Measurements from ENCODE around the gene PDSS1.
"Not testable (repeated sequence)": the region's sequence is repeated elsewhere in the genome, so short reads cannot be mapped to it uniquely, and the experiment has no call there.

The PDSS1 gene

DNA sequence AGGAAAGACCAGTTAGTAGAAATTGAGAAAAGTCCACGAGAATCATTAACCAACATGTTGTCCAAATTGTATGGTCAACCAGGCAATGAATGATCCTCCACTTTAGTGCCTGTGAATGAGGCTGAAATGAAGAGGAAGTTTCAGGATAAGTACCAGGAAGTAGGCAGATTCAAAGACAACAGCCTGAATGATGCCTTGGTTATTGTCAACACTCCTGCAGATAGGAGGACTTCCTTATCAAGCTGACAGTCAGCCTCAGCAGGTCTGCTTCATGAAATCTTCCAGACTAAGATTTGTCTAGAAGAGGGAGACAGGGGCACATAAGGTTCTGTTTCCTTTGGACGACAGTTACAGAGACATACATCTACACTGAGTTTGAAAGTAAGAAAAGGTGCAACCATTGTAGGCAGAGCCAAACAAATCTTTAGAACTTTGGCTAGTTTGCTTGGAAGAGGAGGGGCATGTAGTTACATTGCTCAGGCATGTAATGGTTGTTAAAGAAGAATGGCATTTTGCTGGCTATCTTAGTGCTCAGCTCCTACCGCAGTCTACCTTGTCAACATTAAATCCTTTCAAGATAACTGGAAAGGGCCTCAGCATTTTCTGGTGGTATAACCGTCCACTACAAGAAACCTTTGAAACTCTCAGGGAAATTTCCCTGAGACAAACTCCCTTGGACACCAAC, 81.8 kb downstream of the PDSS1 start:
- no peak overlapping the region for H3K4me3 ChIP-seq (ENCODE audit: low read depth, low read length)
- H3K9ac ChIP-seq (ENCODE audit: low read depth, low read length): no peak overlapping the region
- H3K27ac ChIP-seq (ENCODE audit: low read depth, low read length): peak overlapping the region; percentile 0
- H3K27me3 ChIP-seq (ENCODE audit: control insufficient read depth, insufficient read depth, low read length): no peaks in the 10 kb centered on the region
- peaks cover 35% of the 10 kb centered on the region for H3K4me1 ChIP-seq (ENCODE audit: control insufficient read depth, insufficient read depth, low read length)
- no peaks in the 10 kb centered on the region for H3K9me3 ChIP-seq (ENCODE audit: control insufficient read depth, insufficient read depth, low read length)
- no peaks in the 10 kb centered on the region for H3K36me3 ChIP-seq (ENCODE audit: control insufficient read depth, insufficient read depth, low read length)

DNA sequence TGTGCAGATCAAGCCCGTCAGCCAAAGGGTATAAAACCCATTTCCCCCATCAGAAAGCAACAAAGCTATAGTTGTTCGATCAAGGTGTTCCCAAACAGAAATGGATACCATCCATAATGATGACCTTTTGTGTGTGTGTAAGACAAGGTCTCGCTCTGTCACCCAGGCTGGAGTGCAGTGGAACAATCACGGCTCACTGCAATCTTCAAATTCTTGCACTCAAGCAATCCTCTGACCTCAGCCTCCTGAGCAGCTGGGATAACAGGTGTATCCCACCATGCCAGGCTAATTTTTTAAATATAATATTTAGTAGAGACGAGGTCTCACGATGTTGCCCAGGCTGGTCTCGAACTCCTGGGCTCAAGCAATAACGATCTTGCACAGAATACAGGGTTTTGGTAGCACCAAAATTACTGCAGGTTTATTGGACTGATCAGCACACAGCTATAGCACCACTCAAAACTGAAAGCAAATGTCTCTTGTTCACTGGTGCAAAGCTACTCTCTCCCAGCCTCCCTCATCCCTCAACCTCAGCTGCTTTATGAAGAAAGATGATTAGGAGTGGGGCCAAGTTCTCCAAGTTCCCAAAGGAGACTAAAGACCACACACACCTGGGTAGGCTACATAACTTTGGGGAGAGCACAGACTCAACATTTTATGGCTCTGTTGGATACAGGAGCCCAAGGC, 82.7 kb downstream of the PDSS1 start:
- Histone ChIP-seq H3K27me3 (ENCODE audit: control insufficient read depth, insufficient read depth, low read length) (no peaks in the 10 kb centered on the region), H3K27ac (ENCODE audit: low read depth, low read length) (peak overlapping the region; percentile 93), H3K36me3 (ENCODE audit: control insufficient read depth, insufficient read depth, low read length) (no peaks in the 10 kb centered on the region), H3K4me1 (ENCODE audit: control insufficient read depth, insufficient read depth, low read length) (peaks cover 30% of the 10 kb centered on the region), H3K9me3 (ENCODE audit: control insufficient read depth, insufficient read depth, low read length) (no peaks in the 10 kb centered on the region), H3K9ac (ENCODE audit: low read depth, low read length) (peak overlapping the region; percentile 15; the same call in 1 of the 2 replicates), H3K4me3 (ENCODE audit: low read depth, low read length) (no peak overlapping the region)

GRCh38 chr10:26780793-26781601, 83.5 kb downstream of the PDSS1 start:
- H3K36me3 ChIP-seq (ENCODE audit: control insufficient read depth, insufficient read depth, low read length): no peaks in the 10 kb centered on the region
- H3K4me1 ChIP-seq (ENCODE audit: control insufficient read depth, insufficient read depth, low read length): peaks cover 30% of the 10 kb centered on the region
- H3K9ac ChIP-seq (ENCODE audit: low read depth, low read length): peak overlapping the region; percentile 34; the same call in 1 of the 2 replicates
- H3K27ac ChIP-seq (ENCODE audit: low read depth, low read length): peak overlapping the region; percentile 93
- peak overlapping the region; percentile 34; the same call in 1 of the 2 replicates for H3K4me3 ChIP-seq (ENCODE audit: low read depth, low read length)
- no peaks in the 10 kb centered on the region for H3K27me3 ChIP-seq (ENCODE audit: control insufficient read depth, insufficient read depth, low read length)
- no peaks in the 10 kb centered on the region for H3K9me3 ChIP-seq (ENCODE audit: control insufficient read depth, insufficient read depth, low read length)

DNA sequence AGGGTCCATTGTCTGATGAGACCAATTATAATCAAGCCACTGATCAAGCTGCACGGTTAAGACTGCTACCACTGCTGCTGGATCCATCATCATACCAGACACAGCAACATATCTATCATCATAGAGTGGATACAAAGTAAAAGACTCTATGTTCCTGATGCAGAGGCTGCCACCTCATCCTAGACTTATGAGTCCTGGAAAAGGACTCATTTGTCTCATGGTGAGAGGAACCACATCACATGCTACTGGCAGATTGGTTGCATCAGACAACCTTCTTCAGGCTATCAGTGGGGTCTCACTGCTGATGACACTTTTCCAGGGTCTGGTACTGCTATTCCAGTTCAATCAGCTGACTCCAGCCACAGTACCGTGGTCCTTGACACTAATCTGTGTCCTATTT, 84.3 kb downstream of the PDSS1 start:
- H3K27ac ChIP-seq (ENCODE audit: low read depth, low read length): peak overlapping the region; percentile 93
- peak overlapping the region; percentile 34; the same call in 1 of the 2 replicates for H3K9ac ChIP-seq (ENCODE audit: low read depth, low read length)

DNA sequence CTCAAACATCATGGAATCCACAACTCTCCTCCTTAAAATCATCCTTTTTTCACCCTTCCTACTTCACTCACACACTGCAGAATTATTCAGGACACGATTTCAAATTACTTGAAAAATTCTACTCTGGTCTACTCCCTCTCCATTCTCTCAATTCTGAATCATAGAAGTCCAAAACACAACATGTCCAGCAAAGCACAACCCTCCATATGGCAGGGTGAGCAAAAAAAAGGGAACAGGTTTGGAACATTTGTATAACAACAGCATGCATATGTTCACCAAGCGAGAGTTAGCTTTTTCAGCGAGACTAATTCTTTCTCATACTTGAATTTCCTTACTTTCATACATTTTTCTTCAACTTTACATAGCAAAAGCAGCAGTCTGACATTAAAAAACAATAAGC, 89.9 kb downstream of the PDSS1 start:
- Histone ChIP-seq H3K4me1 (ENCODE audit: control insufficient read depth, insufficient read depth, low read length) (peaks cover 4% of the 10 kb centered on the region; the same call in 1 of the 2 replicates), H3K4me3 (ENCODE audit: low read depth, low read length) (no peak overlapping the region), H3K27me3 (ENCODE audit: control insufficient read depth, insufficient read depth, low read length) (no peaks in the 10 kb centered on the region), H3K9me3 (ENCODE audit: control insufficient read depth, insufficient read depth, low read length) (no peaks in the 10 kb centered on the region), H3K9ac (ENCODE audit: low read depth, low read length) (no peak overlapping the region), H3K36me3 (ENCODE audit: control insufficient read depth, insufficient read depth, low read length) (no peaks in the 10 kb centered on the region), H3K27ac (ENCODE audit: low read depth, low read length) (no peak overlapping the region)

More for the DNA sequence above, 84.3 kb downstream of the PDSS1 start:
- H3K36me3 ChIP-seq (ENCODE audit: control insufficient read depth, insufficient read depth, low read length): no peaks in the 10 kb centered on the region
- peaks cover 30% of the 10 kb centered on the region for H3K4me1 ChIP-seq (ENCODE audit: control insufficient read depth, insufficient read depth, low read length)
- no peaks in the 10 kb centered on the region for H3K9me3 ChIP-seq (ENCODE audit: control insufficient read depth, insufficient read depth, low read length)
- no peak overlapping the region; the same call in 1 of the 2 replicates for H3K4me3 ChIP-seq (ENCODE audit: low read depth, low read length)
- H3K27me3 ChIP-seq (ENCODE audit: control insufficient read depth, insufficient read depth, low read length): no peaks in the 10 kb centered on the region

GRCh38 chr10:26789779-26790178, 92.3 kb downstream of the PDSS1 start:
- not testable (repeated sequence) for H3K4me3 ChIP-seq (ENCODE audit: low read depth, low read length); H3K27me3 ChIP-seq (ENCODE audit: control insufficient read depth, insufficient read depth, low read length); H3K9me3 ChIP-seq (ENCODE audit: control insufficient read depth, insufficient read depth, low read length); H3K9ac ChIP-seq (ENCODE audit: low read depth, low read length); H3K36me3 ChIP-seq (ENCODE audit: control insufficient read depth, insufficient read depth, low read length); H3K27ac ChIP-seq (ENCODE audit: low read depth, low read length); H3K4me1 ChIP-seq (ENCODE audit: control insufficient read depth, insufficient read depth, low read length)

- no peaks in the 10 kb centered on the region for H3K9me3 ChIP-seq (ENCODE audit: control insufficient read depth, insufficient read depth, low read length)
- H3K36me3 ChIP-seq (ENCODE audit: control insufficient read depth, insufficient read depth, low read length): no peaks in the 10 kb centered on the region
- no peak overlapping the region for H3K9ac ChIP-seq (ENCODE audit: low read depth, low read length)
- no peak overlapping the region for H3K4me3 ChIP-seq (ENCODE audit: low read depth, low read length)
- peaks cover 4% of the 10 kb centered on the region; the same call in 1 of the 2 replicates for H3K4me1 ChIP-seq (ENCODE audit: control insufficient read depth, insufficient read depth, low read length)
- no peak overlapping the region for H3K27ac ChIP-seq (ENCODE audit: low read depth, low read length)
- no peaks in the 10 kb centered on the region for H3K27me3 ChIP-seq (ENCODE audit: control insufficient read depth, insufficient read depth, low read length)
These were observed 92.9 kb downstream of the PDSS1 start for GRCh38 chr10:26790221-26790995.

DNA sequence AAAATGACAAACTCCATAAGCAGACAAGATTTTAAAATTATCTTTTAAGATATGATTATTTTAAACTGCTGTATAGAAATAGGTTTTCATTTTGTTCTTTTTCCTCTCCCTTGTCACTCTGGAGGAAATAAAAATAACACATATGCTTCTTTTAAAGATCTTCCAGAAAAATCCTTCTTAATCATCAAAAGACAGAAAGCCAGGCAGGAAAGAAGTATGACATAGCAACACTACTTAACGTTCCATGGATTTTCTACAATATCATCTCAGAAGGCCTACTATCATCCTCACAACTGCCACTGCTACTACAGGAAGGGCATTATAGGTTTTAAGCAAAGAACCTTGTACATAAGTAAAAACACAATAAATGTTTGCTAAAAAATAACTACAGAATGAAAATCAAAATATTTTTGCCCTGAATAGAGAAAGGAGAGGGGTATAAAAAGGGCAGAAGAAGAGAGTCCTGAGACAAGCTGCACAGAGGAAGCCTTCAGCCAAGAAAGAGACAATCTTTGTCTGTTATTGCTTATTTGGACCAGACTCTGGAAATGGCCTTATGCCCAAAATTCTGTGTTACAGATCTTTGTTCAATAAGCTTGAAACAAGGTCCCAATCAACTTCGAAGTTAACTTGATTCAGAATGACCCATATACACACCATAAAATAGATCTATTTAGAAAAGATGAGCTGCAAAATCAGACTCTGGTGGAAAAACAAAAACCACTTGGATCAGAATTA, 95.4 kb downstream of the PDSS1 start:
- no peaks in the 10 kb centered on the region for H3K4me1 ChIP-seq (ENCODE audit: control insufficient read depth, insufficient read depth, low read length)
- H3K9me3 ChIP-seq (ENCODE audit: control insufficient read depth, insufficient read depth, low read length): peaks cover 11% of the 10 kb centered on the region; the same call in 1 of the 2 replicates
- no peak overlapping the region for H3K9ac ChIP-seq (ENCODE audit: low read depth, low read length)
- no peaks in the 10 kb centered on the region for H3K36me3 ChIP-seq (ENCODE audit: control insufficient read depth, insufficient read depth, low read length)
- no peak overlapping the region for H3K27ac ChIP-seq (ENCODE audit: low read depth, low read length)
- no peaks in the 10 kb centered on the region for H3K27me3 ChIP-seq (ENCODE audit: control insufficient read depth, insufficient read depth, low read length)
- no peak overlapping the region for H3K4me3 ChIP-seq (ENCODE audit: low read depth, low read length)

Data from HUES48 (cell line).